Endometrial microvascular endothelial cells (primary cell): Measurements from ENCODE around the gene SDF4. TPM values are rescaled to one million over a fixed set of nuclear protein-coding genes. Genes with fewer than 3 reads are reported as not detected.

Experiments
- in situ Hi-C: cut with HindIII; loops from 2 replicates; pipeline ENCODE4 v1.10.0; 2017; ENCODE audit warnings: low sequenced_read_pairs, low pct_unique_long_range_greater_than_20kb; ENCODE audit errors: inconsistent ontology term
- total RNA-seq: library from RNA; depleted of rRNA; stranded (reverse); fragments of >200 nt; gene quantifications from one replicate; pipeline ENCODE4 v1.2.3, GENCODE V29; 2015; ENCODE audit errors: inconsistent ontology term

SDF4 gene
- total RNA-seq, 1 donor from 2014 or later = 186 TPM

GRCh38 chr1:1173793-1174415 is 57.9 kb downstream of the SDF4 start, which contains the start of gene TTLL10:
Gene TTLL10 (plus strand): TSS chr1:1173880. CDS start chr1:1179216, 5,336 bp downstream.
- in situ Hi-C loops = no loop called here

GRCh38 chr1:1173061-1173792 is 58.6 kb downstream of the SDF4 start:
- in situ Hi-C loops = no loop called here

- in situ Hi-C loops = no loop called here
Measured at GRCh38 chr1:1171546-1172340, 60.1 kb downstream of the SDF4 start.

GRCh38 chr1:1171161-1171545 is 60.6 kb downstream of the SDF4 start:
- in situ Hi-C loops = no loop called here

GRCh38 chr1:1170215-1171091 is 61.3 kb downstream of the SDF4 start:
- in situ Hi-C loops = no loop called here

GRCh38 chr1:1169429-1170214 is 62.2 kb downstream of the SDF4 start:
- in situ Hi-C loops = no loop called here

GRCh38 chr1:1168451-1169411 is 63.1 kb downstream of the SDF4 start:
- in situ Hi-C loops = no loop called here

GRCh38 chr1:1167841-1168450 is 63.9 kb downstream of the SDF4 start:
- in situ Hi-C loops = no loop called here

- in situ Hi-C loops = no loop called here
Measured at GRCh38 chr1:1167398-1167821, 64.4 kb downstream of the SDF4 start.

Other genes with a start within 250 kb of the SDF4 start
- gene PERM1, start 249.9 kb downstream of the SDF4 start, total RNA-seq = not detected
- 1.1 TPM for gene HES4, start 231.9 kb downstream of the SDF4 start, total RNA-seq
- gene ISG15, start 218.5 kb downstream of the SDF4 start, total RNA-seq = 303 TPM
- gene AGRN, start 211.9 kb downstream of the SDF4 start, total RNA-seq = 77.4 TPM
- gene RNF223, start 157.7 kb downstream of the SDF4 start, total RNA-seq = not detected
- 22.3 TPM for gene C1orf159, start 115.9 kb downstream of the SDF4 start, total RNA-seq
- not detected for gene TTLL10, start 58.1 kb downstream of the SDF4 start, total RNA-seq
- gene TNFRSF18, start 25.4 kb downstream of the SDF4 start, total RNA-seq = not detected
- gene TNFRSF4, start 17.8 kb downstream of the SDF4 start, total RNA-seq = not detected
- gene B3GALT6, start 236 bp upstream of the SDF4 start, total RNA-seq = 23.9 TPM
- gene C1QTNF12, start 14.7 kb upstream of the SDF4 start, total RNA-seq = not detected
- 47.6 TPM for gene UBE2J2, start 41.9 kb upstream of the SDF4 start, total RNA-seq
- gene SCNN1D, start 48.4 kb upstream of the SDF4 start, total RNA-seq = under 0.01 TPM
- gene ACAP3, start 75.9 kb upstream of the SDF4 start, total RNA-seq = 28.7 TPM
- gene PUSL1, start 76.6 kb upstream of the SDF4 start, total RNA-seq = 21.4 TPM
- 99.3 TPM for gene INTS11, start 92.7 kb upstream of the SDF4 start, total RNA-seq
- gene CPTP, start 92.8 kb upstream of the SDF4 start, total RNA-seq = 31.2 TPM
- under 0.01 TPM for gene TAS1R3, start 99.3 kb upstream of the SDF4 start, total RNA-seq
- gene DVL1, start 117.4 kb upstream of the SDF4 start, total RNA-seq = 41.8 TPM
- gene MXRA8, start 126.6 kb upstream of the SDF4 start, total RNA-seq = 4.0 TPM
- 153 TPM for gene AURKAIP1, start 143.2 kb upstream of the SDF4 start, total RNA-seq
- gene CCNL2, start 167.3 kb upstream of the SDF4 start, total RNA-seq = 85.4 TPM
- 180 TPM for gene MRPL20, start 175.3 kb upstream of the SDF4 start, total RNA-seq
- gene ANKRD65, start 189.3 kb upstream of the SDF4 start, total RNA-seq = 2.0 TPM
- gene VWA1, start 203.7 kb upstream of the SDF4 start, total RNA-seq = 27.5 TPM
- under 0.01 TPM for gene ATAD3C, start 217.7 kb upstream of the SDF4 start, total RNA-seq
- 34.4 TPM for gene ATAD3B, start 239.8 kb upstream of the SDF4 start, total RNA-seq